ENCODE data around the gene ZBED3. TPM values are rescaled to one million over a fixed set of nuclear protein-coding genes. Genes with fewer than 3 reads are reported as not detected.
A peak's percentile ranks its signal among the peaks of the same experiment; 100 is the strongest.

ZBED3 gene
- total and polyA plus RNA-seq, 9 of the 15 experiments (the other 6 are each of a cell fraction or from before 2014, with no cell fraction given), result 0.01 to 0.03 (median 0.01) TPM; not detected in 5

DNA sequence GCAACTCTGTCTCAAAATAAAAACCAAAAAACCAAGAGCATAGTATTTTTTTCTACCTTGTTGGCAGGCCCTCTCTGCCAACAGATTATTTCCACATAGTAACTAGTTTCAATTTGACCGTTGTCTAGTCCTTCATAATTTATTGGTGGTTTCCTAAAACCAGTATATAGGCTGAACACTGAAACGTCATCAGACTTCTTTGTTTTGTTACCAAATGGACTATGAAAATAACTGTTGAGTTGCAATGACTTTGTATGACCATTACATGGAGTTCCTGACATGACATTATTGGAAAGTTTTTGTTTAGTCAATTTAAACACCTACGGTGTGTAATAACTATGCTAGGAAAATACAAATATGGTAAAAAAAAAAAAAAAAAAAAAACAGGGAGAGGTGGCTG is 55.2 kb downstream of the ZBED3 start:
- peaks cover 19% of the 10 kb centered on the region for H3K9me3 ChIP-seq (replicated peaks; ENCODE audit: control insufficient read depth, insufficient read depth, low read depth, low read length)
- H3K36me3 ChIP-seq (ENCODE audit: control insufficient read depth, insufficient read depth, low read length), result peaks cover 26% of the 10 kb centered on the region
- no peak overlapping the region for H3K4me2 ChIP-seq (ENCODE audit: insufficient read depth, low read length)
- ChIA-PET CTCF (ENCODE audit: low intra/inter-chr PET ratio) (no interaction called here), POLR2A (no interaction called here)
- ATAC-seq (no peak), DNase-seq (ENCODE audit: extremely low read depth in 1 of 4, low spot score in 3 of 4) (no peak), FAIRE-seq (no peak)
- no peak overlapping the region for H3K4me3 ChIP-seq
- BruUV-seq (replicated peaks), result no TSS peak
- in situ Hi-C loops (cut with MboI) (no loop called here), intact Hi-C loops (cut with micrococcal nuclease) (no loop called here)
- peak overlapping the region in 1 of 2 experiments; percentile 5; a peak in 1 of 4 replicates for H3K9ac ChIP-seq (ENCODE audit: insufficient read depth in 1 of 2, low read depth in 2 of 2, low read length in 2 of 2)
- WGBS (ENCODE audit: insufficient coverage, low coverage, missing lambda C conversion rate), result 79% methylated on average over 3 of the region's 3 CpGs
- H3K27ac ChIP-seq (ENCODE audit: extremely low read depth, low read depth, low read length), result no peak overlapping the region
- no peak overlapping the region for H2AFZ ChIP-seq (ENCODE audit: low read depth, low read length)
- peaks cover 4 to 14% of the 10 kb centered on the region in 2 experiments; a peak in 4 of 5 replicates for H3K4me1 ChIP-seq (replicated peaks in 1 of 2; ENCODE audit: control insufficient read depth in 2 of 2, insufficient read depth in 2 of 2, low read length in 2 of 2)
- H3K79me2 ChIP-seq (ENCODE audit: control insufficient read depth, insufficient read depth, low read length), result peaks cover 17% of the 10 kb centered on the region
- H3K27me3 ChIP-seq (ENCODE audit: control insufficient read depth in 2 of 2, insufficient read depth in 2 of 2, low read length in 2 of 2), result no peaks in the 10 kb centered on the region
- H4K20me1 ChIP-seq (replicated peaks; ENCODE audit: control insufficient read depth, insufficient read depth, low read length), result no peaks in the 10 kb centered on the region
- TF ChIP-seq, protein P1, sequence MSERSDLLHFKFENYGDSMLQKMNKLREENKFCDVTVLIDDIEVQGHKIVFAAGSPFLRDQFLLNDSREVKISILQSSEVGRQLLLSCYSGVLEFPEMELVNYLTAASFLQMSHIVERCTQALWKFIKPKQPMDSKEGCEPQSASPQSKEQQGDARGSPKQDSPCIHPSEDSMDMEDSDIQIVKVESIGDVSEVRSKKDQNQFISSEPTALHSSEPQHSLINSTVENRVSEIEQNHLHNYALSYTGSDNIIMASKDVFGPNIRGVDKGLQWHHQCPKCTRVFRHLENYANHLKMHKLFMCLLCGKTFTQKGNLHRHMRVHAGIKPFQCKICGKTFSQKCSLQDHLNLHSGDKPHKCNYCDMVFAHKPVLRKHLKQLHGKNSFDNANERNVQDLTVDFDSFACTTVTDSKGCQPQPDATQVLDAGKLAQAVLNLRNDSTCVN (CRISPR knock-in tag; IDR thresholded peaks at IDR 0.05), result no peak
- TF ChIP-seq SAFB2 (IDR thresholded peaks at IDR 0.05; ENCODE audit: borderline replicate concordance, low read depth, low read length, severe bottlenecking), result no peak
- TF ChIP-seq, protein P2, sequence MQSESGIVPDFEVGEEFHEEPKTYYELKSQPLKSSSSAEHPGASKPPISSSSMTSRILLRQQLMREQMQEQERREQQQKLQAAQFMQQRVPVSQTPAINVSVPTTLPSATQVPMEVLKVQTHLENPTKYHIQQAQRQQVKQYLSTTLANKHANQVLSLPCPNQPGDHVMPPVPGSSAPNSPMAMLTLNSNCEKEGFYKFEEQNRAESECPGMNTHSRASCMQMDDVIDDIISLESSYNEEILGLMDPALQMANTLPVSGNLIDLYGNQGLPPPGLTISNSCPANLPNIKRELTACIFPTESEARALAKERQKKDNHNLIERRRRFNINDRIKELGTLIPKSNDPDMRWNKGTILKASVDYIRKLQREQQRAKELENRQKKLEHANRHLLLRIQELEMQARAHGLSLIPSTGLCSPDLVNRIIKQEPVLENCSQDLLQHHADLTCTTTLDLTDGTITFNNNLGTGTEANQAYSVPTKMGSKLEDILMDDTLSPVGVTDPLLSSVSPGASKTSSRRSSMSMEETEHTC (IDR thresholded peaks at IDR 0.05), result no peak
- no peaks in the 10 kb centered on the region for H3K9me1 ChIP-seq (ENCODE audit: control insufficient read depth, insufficient read depth, low read length)

Measured in K562 (cell line).